ENCODE results near the gene TRAF3IP3.

DNA sequence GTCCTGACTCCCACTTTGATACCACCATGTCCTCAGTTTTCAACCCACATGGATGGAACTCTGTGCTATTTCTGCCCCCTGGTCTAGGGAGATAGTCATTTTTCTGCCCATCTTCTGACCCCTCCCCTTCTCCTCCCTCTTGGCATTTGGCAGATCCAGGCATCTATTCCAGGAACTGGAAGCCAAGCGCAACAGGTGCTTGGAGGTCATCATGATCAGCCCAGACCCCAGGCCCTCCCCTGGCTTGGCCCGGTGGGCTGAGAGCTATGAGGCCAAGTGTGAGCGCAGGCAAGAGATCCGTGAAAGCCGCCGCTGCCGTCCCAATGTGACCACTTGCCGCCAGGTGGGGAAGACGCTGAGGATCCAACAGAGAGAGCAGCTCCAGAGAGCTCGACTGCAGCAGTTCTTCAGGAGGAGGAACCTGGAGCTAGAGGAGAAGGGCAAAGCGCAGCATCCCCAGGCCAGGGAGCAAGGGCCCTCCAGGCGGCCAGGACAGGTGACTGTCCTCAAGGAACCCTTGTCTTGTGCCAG lies 4.0 kb downstream of the TRAF3IP3 start:
- TF ChIP-seq, protein P1, sequence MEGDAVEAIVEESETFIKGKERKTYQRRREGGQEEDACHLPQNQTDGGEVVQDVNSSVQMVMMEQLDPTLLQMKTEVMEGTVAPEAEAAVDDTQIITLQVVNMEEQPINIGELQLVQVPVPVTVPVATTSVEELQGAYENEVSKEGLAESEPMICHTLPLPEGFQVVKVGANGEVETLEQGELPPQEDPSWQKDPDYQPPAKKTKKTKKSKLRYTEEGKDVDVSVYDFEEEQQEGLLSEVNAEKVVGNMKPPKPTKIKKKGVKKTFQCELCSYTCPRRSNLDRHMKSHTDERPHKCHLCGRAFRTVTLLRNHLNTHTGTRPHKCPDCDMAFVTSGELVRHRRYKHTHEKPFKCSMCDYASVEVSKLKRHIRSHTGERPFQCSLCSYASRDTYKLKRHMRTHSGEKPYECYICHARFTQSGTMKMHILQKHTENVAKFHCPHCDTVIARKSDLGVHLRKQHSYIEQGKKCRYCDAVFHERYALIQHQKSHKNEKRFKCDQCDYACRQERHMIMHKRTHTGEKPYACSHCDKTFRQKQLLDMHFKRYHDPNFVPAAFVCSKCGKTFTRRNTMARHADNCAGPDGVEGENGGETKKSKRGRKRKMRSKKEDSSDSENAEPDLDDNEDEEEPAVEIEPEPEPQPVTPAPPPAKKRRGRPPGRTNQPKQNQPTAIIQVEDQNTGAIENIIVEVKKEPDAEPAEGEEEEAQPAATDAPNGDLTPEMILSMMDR (IDR thresholded peaks at IDR 0.05): no peak
- no peak for TF ChIP-seq POLR2A (IDR thresholded peaks at IDR 0.05)

All from right lobe of liver (tissue), 4 donors.